Measurements from ENCODE around the gene NTSR1.

NTSR1 gene

DNA sequence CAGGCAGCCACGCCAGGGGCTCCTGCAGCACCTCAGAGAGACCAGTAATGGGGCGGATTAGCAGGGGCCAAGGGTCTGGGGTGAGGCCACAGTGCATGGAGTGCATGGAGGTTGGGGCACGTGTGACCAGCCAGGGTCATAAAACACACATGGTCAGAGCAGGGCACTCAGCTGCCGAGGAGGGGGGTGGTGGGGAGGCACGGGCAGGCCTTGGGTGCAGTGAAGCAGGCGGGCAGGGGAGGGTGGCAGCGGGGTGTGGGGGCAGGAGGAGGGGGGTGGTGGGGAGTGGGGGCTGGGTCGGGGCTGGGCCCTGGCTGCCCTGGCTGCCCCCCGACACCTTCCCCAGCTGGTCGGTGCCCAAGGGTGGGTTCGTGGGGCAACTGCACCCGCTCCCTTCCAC is 23.7 kb upstream of the NTSR1 start:
- DNase-seq (ENCODE audit: extremely low read depth, low read depth) = no peak
- TF ChIP-seq, protein P1, sequence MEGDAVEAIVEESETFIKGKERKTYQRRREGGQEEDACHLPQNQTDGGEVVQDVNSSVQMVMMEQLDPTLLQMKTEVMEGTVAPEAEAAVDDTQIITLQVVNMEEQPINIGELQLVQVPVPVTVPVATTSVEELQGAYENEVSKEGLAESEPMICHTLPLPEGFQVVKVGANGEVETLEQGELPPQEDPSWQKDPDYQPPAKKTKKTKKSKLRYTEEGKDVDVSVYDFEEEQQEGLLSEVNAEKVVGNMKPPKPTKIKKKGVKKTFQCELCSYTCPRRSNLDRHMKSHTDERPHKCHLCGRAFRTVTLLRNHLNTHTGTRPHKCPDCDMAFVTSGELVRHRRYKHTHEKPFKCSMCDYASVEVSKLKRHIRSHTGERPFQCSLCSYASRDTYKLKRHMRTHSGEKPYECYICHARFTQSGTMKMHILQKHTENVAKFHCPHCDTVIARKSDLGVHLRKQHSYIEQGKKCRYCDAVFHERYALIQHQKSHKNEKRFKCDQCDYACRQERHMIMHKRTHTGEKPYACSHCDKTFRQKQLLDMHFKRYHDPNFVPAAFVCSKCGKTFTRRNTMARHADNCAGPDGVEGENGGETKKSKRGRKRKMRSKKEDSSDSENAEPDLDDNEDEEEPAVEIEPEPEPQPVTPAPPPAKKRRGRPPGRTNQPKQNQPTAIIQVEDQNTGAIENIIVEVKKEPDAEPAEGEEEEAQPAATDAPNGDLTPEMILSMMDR (IDR thresholded peaks at IDR 0.05; ENCODE audit: low read depth, low read length) = no peak

DNA sequence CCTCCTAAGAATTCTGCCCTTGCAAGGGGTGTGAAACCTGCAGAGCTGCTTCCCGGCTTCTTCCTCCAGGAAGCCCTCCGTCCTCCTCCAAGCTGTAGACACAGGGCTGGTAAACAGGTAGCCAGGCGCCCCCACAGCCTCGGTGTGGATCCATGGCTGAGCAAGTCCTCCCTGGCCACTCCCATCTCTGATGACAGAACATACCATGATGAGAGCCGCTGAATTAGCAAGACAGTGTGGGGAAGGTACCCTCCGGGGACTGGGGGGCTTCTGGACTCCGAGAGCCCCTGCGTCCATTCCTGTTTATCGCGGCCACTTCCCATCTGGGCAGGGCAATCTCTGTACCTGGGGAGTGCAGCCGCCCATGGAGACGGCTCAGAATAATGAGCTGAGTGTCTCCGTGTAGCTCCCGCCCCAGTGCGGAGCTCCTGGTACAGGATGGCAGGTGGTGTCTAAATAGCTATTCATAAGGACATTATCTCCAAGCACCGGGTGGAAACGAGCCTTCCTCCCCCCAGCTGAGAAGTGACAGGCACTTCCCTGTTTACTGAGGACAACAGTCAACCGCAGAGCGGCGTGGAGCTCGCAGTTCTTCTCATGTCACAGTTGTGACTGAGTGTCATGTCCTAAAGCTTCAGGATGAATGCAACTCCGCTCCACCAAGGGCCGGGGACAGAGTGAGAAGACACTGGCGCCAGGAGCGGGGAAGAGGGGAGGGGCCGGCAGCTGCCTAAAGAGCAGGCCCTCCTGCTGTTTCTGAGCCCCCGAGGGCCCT is 22.7 kb upstream of the NTSR1 start:
- TF ChIP-seq, protein P1 (IDR thresholded peaks at IDR 0.05; ENCODE audit: low read depth, low read length) = no peak
- DNase-seq (ENCODE audit: extremely low read depth, low read depth) = no peak

DNA sequence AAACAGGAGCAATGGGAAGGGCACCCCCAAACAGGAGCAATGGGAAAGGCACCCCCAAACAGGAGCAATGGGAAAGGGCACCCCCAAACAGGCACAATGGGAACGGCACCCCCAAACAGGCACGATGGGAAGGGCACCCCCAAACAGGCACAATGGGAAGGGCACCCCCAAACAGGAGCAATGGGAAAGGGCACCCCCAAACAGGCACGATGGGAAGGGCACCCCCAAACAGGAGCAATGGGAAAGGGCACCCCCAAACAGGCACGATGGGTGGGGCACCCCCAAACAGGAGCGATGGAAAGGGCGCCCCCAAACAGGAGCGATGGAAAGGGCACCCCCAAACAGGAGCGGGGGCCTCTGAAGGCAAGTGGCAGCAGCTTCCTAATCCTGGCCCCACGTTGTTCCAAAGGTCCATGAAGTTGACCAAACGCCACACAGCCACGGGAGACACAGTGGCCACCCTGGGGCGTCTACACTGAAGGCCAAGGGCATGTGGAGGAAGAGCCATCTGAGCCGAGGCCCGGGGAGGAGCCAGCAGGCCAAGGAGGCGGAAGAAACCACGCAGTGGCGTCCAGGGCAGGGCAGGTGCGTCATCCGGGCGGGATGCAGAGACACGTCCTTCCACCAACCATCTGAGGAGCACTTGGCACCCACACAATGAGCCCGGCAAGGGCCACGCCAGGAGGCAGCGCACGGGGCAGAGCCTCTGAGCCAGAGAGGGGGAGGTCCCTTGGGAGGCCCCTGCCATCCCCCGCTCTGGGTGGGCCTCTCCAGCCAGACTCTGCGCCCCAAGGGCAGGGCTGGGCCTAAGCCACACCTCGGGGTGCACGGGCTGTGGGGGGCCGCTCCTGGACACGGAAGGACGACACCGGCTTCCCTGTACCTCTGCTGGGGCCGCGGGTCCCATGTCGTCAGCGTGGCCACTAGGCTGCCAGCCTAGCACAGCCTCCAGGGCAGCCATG is 21.5 kb upstream of the NTSR1 start:
- DNase-seq (ENCODE audit: extremely low read depth, low read depth) = no peak
- TF ChIP-seq, protein P1 (IDR thresholded peaks at IDR 0.05; ENCODE audit: low read depth, low read length) = no peak

DNA sequence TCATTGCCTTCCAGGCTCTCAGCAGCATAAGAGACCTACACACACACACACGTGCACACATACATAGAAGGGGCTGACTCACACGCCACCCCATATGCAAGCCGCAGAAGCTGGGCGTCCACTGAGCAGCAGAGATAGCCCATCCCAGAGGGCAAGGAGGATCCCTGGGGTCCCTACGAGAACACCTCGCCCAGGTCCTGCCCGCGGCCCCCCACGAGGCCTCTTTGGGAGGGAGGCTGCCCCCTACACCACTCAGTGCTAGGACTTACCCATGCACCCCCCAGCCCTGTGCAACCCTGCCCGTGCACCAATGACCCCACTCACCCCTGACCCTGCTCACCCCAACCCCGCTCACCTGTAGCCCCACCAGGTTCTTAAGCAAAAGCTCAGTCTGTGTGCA is 20.6 kb upstream of the NTSR1 start:
- DNase-seq (ENCODE audit: extremely low read depth, low read depth) = no peak
- TF ChIP-seq, protein P1 (IDR thresholded peaks at IDR 0.05; ENCODE audit: low read depth, low read length) = no peak

DNA sequence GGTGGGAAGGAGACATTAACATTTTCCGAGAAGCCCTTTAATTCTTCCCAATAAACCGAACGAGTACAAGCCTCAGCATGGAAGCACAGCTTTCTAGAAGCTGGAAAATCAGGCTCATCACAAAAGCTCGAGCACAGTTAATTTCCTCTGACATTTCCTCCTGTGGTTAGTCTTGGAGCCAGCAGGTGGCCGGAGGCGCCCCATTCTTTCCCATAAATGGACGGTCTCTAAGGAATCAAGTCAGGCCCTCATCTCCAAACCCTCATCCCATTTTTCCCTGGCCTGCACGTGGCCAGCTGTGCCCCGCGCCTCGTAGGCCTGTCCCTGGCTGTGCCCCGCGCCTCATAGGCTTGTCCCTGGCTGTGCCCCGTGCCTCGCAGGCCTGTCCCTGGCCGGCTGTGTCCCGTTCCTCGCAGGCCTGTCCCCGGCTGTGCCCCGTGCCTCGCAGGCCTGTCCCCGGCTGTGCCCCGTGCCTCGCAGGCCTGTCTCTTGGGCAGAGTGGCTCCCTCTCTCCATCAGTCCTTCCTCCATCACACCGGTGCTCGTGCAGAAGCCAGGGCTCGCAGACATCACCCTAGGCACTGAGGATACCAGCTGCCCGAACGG is 19.7 kb upstream of the NTSR1 start:
- TF ChIP-seq, protein P1 (IDR thresholded peaks at IDR 0.05; ENCODE audit: low read depth, low read length) = no peak
- no peak for DNase-seq (ENCODE audit: extremely low read depth, low read depth)

DNA sequence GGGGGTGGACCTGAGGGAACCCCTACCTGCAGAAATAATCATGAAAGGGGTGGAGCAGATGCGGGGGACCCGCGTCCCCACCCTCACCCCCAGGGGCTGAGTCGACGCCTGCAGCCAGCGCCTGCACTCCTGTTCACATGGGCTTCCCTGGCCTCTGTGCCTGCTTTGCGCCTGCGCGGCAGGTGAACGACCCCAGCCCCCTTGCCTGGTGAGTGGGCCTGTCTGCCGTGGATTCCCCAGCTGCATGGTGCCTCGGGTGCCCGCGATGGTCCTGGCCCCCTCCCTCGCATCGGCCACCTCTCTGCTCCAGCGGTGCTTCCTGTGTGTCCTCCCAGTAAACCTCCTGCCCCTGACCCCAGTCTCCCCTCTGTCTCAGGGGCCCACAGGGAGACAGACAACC is 18.8 kb upstream of the NTSR1 start:
- DNase-seq (ENCODE audit: extremely low read depth, low read depth) = no peak
- TF ChIP-seq, protein P1 (IDR thresholded peaks at IDR 0.05; ENCODE audit: low read depth, low read length) = no peak

Data from AG09319 (cell line).